NCI-H2029 (cell line): ENCODE measurements around the gene BCAS4.
"Not testable (repeated sequence)": the region's sequence is repeated elsewhere in the genome, so short reads cannot be mapped to it uniquely, and the experiment has no call there.

Experiments used
- DNase-seq: peaks from one replicate; lab custom pipeline; 2025; lab: John Stamatoyannopoulos, UW

BCAS4 gene, protein sequence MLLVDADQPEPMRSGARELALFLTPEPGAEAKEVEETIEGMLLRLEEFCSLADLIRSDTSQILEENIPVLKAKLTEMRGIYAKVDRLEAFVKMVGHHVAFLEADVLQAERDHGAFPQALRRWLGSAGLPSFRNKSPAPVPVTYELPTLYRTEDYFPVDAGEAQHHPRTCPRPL

DNA sequence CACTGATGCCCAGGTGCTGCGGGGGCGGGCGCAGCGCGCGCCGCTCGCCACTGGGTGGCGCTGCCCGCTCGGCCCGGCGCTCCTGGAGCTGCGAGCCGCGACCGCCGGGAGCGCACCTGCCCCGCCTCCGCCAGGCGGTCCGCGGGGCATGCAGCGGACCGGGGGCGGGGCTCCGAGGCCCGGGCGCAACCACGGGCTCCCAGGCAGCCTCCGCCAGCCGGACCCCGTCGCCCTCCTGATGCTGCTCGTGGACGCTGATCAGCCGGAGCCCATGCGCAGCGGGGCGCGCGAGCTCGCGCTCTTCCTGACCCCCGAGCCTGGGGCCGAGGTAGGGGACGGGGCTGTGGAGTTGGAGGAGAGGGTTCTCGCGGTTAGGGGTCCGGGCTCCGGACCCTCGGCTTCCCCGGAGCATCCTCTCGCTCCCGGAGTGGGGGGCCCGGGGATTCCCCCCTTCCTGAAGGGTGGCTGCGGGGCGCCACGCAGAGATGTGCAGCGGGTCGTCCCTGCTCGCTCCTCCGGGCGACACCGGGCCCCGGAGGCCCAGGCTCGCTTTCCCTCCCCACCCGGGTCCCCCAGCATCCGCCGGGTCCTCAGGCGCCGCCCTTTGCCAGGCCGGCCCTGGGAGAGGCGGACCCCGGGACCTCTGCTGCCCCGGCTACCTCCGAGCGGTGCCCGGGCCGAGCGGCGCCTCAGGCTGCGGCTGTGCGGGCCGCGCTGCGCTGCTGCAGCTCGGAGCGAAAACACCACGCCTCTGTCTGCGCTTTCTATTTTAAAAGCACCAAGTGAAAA is at the start of gene BCAS4:
Gene BCAS4 (plus strand): TSS at position 216 of the 789 bp plus-strand sequence. CDS start 23 bp downstream, at position 239.
- peak; percentile 49 for DNase-seq

DNA sequence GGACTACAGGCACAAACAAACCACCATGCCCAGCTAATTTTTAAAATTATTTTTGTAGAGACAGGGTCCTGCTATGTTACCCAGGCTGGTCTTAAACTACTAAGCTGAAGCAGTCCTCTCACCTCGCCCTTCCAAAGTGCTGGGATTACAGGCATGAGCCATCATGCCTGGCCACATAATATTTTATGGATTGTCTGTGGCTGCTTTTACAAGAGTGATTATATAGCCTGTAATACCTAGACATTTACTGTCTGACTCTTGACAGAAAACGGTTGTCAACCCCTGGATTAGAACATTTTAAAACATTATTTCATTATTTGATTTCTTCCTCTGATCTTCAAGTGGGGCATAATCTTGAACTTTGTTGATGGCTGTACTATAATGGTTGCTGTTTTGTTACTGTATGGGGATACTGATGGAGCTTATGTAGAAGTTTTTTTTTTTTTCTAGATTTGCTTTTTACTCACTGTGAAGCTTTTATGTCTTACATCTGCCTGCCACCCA is 49.2 kb upstream of the BCAS4 start:
- no peak for DNase-seq

DNA sequence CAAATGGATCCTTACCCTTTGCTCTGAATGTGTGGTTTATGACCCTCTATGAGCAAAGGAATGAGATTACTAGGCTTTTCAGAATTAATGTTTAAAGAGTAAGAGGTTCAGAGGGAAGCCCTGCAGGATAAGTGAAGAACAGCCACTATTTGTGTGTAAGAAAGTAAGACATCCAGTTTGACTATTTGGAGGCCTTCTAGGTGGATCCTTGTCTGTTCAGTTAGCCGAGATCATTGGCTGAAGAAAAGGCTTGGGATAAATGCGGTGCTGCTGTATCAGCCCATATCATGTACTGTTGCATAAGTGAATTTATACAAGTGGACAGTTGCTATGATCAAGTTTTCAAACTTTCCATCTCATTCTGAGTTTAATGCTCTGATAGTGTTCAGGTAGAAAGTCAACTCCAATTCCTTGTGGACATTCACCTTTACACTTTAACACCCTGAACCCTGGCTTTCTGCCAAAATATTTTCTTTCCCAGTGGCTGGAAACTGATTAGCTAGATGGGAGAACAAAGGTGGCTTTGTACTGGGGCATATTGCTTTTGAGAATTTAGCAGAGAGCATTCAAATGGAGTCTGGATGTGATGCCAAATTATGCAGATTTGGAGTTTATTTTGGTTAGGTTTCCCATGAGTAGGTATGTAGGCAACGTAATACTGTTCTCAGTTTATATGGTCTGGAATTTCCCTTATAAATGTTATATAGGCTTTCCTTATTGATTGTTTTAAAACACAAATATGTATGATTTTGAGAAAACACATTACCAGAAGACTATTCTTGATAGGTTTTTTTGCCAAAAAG is 48.5 kb upstream of the BCAS4 start:
- no peak for DNase-seq

DNA sequence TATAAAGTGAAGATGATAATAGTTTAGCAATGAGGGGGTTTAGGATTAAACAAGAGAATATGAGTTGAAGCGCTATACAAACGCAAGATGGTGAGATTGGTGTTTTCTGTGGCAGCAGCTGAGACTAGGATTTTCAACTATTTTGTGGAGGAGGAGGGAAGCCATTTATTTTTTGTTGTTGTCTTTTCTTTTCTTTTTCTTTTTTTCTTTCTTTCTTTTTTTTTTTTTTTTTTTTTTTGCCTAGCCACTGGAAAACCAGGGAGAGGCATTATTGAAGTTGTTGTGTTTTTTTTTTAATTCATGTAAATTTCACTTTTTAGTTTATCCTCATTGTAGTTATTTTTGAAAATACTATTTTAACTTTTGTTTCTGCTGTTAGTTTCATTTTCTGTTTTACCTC is 47.6 kb upstream of the BCAS4 start:
- no peak for DNase-seq

DNA sequence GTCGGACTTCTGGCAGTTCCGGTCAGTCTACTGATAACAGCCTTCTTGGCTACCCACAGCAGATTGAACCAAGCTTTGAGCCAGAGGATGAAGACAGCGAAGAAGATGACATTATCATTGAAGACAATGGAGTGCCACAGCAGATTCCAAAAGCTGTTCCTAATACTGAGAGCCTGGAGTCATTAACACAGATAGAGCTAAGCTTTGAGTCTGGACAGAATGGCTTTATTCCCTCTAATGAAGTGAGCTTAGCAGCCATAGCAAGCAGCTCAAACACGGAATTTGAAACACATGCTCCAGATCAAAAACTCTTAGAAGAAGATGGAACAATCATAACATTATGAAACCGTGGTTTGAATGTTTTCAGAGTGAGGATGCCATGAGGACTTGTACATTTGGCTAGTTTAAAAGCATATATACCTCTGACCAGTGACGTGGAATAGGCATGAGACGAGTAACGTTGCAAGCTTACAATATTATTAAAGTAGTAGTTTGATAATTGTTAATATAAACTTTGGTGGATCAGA is 44.7 kb upstream of the BCAS4 start:
- DNase-seq: no peak

DNA sequence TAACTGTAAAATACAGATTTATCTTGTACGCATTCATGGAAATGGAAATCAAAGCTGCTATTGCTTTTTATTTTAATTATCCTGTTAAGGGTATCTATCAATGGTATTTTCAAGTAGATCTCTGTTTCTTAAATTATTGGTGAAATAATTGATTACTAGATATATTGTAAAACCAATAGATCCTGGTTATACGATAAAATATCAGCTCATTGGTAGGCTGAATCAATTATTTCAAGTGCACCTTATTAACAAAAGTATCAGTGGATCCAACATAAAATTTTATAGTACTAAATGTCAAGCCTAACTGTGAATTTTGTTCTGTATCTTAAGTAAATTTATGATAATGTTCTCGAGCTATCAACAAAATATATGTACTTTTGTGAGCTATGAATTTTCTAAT is 41.7 kb upstream of the BCAS4 start:
- DNase-seq: no peak

DNA sequence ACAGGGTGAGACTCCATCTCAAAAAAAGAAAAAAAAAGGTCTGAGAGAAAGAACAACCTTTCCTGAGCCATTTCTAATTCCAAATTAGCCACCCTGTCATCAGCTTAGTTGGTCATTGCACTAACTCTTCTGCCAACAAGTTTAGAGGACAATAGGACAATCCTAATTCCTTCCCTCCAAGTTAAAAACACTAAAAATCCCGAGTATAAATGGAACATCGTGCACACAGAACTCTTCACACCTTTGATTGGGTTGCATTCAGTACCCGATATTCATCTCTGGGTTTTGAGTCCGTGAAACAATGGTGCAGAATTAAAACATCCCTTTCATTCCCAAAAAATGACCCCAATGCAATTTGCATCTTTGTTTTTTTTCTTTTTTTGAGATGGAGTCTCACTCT is 40.4 kb upstream of the BCAS4 start:
- no peak for DNase-seq

DNA sequence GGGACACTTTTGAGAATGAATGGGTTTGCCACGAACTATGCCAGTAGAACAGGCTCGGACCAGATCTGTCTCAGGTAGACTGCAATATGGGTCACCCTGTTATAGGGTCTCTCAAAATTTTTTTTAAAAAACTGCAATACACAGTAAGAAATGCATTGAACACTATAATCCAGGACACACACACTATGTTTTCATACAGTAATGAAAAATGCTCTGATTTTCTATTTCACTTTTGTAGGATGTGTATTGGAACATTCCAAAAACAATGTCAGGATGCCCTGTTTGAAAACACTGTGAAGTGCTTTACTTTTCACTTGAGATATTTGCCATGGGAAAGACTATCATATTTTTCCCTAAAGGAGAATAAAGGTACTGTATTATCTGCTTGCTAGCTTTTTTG is 38.4 kb upstream of the BCAS4 start:
- DNase-seq: no peak

DNA sequence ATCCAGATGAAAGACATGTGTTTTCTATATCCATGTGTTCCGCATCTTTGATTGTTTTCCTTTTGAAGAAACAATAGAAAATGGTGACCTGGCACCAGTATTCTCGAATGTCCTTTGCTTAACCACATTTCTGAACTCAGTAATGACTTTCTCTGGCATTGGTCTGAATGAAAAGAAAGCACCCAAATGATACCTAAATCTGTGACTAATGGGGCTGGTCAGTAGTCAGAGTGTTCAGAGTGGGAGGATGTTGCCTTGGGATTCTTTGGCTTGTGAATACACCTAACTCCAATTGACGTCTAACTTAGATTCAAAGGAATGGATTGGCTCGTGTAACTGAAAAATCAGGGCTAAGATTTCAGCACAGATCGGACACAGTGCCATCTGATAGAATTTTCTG is 36.4 kb upstream of the BCAS4 start:
- DNase-seq: no peak

DNA sequence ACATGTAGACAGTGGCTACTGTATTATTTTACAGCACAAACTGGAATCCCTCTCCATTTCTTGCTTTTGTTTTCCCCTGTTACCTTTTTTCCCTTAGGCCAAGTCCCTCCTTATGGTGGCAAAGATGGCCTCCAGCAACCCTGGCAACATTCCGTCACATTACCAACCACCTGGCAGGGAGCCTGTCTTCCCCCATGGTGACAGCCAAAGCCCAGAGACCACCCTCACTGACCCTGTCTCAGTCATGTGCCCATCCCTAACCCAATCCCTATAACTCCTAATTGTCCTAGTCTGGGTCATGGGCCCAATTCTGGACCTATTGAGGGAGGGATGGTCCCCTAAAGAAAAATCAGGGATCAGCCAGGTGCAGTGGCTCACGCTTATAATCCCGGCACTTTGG is 35.9 kb upstream of the BCAS4 start:
- DNase-seq: no peak

DNA sequence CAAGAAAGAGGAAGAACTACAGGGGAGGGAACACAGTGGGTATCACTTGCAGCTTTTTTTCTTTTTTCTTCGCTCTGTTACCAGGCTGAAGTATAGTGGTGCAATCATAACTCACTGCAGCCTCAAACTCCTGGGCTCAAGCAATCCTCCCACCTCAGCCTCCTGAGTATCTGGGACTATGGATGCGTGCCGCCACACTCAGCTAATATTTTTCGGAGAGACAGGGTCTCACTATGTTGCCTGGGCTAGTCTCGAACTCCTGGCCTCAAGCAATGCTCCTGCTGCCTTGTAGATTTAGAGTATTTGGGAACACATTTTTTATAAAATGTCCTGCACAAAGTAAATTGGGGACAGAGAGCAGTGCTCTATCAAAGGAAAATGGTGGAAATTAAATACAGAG is 35.2 kb upstream of the BCAS4 start:
- no peak for DNase-seq

DNA sequence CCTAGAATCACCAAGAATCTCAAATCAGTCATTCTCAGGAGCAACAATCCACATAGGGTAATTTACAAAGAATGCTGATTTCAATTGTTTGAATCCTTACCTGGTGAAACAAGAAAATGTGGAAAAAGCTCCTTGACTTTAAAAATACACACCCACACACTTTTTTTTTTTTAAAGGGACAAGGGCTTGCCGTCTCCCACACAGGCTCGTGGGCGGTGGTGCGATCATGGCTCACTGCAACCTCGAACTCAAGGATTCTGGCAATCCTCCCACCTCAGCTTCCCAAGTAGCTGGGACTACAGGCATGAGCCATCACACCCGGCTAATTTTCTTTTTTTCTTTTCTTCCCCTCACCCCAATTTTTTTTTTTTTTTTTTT is 32.8 kb upstream of the BCAS4 start:
- DNase-seq: no peak

DNA sequence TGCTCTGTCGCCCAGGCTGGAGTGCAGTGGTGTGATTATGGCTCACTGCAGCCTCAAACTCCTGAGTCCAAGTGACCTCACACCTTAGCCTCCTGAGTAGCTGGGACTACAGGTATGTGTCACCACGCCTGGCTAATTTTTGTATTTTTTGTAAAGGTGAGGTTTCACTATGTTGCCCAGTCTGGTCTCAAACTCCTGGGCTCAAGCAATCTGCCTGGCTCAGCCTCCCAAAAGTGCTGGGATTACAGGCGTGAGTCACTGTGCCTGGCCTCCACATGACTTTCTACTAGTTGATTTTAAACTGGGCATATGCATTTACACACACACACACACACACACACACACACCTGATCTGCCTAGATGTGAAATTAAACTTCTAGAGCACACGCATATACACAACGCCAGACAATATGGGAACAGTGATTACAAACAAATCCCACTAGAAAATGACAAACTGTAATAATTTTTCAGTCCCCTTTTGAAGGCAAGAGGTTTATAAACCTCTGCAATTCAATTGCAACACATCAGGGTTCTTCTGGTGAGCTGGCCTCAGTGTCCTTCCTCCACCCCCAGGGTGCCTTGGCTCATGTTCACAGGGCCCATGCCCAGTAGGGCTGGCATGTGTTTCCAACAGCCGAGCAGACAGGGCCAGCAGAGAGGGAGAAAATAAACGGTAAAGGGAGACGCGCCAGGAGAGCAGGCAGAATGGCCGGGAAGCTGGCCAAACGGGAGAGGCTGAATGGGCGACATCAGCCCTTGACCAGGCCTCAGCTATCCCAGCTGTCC is 32.2 kb upstream of the BCAS4 start:
- peak; percentile 37 for DNase-seq

DNA sequence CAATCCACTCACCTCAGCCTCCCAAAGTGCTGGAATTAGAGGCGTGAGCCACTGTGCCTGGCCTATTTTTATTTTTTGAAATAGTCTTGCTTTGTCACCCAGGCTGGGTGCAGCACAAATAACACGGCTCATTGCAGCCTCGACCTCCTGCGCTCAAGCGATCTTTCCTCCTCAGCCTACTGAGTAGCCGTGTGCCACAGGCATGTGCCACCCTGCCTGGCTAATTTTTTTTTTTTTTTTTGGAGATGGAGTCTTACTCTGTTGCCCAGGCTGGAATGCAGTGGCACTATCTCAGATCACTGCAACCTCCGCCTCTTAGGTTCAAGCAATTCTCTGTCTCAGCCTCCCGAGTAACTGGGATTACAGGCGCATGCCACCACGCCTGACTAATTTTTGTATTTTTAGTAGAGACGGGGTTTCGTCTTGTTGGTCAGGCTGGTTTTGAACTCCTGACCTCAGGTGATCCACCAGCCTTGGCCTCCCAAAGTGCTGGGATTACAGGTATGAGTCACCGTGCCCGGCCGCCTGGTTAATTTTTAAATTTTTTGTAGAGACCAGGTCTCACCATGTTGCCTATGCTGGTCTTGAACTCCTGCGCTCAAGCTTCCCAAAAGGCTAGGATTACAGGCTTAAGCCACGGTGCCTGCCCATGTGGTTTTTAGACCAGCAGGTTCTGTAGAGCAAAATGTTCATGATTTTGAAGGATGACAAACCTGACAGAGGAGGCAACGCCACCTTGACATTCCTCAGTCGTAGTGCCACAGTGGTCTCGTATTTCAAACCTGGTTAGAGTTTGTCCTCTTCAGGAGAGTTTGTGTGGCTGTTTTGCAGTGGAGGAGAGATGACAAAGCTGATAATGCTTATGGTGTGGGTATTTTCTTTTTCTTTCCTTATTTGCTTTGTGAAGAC is 31.1 kb upstream of the BCAS4 start:
- DNase-seq: peak; percentile 73

DNA sequence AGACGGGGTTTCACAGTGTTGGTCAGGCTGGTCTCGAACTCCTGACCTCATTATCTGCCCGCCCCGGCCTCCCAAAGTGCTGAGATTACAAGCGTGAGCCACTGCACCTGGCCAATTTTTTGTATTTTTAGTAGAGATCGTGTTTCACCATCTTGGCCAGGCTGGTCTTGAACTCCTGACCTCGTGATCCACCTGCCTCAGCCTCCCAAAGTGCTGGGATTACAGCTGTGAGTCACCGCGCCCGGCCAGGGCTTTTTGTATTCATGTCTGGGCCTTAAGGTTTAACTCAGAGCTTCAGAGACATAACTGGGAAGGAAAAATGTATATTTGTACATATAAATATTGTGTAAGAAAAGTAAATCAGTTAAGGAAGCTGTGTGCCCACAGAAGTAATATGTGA is 29.6 kb upstream of the BCAS4 start:
- not testable (repeated sequence) for DNase-seq

DNA sequence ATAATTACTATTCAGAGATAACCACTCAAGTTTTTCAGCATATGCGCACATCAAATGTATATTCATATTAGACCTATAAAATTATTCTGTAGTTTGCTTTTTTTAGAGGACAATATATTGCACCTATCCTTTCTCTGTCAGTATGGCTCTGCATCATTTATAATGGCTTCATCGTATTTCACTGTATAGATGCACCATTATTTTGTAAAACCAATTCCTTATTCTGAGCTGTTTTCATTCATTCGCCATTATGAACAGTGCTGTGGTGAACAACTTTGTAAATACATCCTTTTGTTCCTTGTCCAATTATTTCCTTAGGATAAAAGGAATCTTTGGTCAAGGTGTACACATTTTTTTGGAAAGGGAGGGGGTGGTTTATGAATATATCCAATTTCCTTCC is 29.2 kb upstream of the BCAS4 start:
- DNase-seq: no peak

DNA sequence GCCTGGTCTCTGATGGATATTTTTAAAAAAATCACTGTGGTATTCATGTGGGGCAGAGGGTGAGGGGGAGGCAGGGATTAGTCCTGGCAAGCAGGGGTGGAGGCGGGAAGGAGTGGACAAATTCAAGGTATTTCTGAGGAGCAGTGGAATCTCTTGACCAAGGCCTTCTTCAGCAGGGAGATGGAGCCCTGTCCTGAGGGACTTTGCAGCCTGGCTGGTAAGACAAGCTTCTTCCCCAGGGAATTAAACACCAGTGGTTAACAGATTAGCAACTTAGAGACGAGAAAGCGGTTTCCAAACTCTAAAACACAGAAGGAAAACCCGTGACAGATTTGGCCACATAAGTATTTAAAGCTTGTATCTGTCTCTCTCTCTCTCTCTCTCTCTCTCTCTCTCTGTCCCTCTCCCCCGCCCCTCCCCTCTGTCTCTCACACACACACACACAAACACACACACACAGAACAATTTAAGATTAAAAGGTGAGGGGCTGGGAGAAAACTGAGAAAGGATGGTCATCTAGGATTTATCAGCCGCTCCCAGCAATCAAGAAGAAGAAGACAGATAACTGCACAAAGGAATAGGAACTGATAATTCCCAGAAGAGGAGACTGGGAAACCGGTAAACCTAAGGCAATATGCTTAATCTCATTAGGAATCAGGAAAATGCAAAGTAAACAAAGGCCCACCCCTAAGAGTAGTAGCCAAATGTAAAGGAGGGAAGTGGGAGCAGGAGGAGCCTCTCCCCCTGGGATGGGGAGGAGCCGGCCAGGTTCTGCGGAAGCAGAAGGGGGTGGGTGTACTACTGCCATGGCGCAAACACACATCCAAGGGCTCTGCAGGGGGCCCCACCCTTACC is 27.7 kb upstream of the BCAS4 start:
- not testable (repeated sequence) for DNase-seq

DNA sequence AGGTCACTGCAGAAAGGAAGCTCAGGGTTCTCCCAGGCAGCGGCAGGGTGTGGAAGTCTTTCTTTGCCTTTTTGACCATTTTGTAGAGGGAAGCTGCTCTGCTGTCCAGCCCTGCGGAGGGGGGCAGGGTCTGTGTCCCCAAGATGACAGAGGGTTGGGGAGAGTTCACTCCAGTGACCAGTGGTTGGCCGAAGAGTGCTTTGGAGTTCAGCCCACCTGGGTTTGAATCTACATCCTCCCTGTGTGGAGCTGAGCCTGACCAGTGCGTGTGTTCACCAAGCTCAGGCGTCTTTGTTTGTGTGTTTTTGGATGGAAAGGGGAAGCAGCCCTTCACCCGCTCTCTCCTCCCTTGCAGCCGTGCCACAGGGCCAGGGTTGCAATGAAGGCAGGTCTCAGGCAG is 25.9 kb upstream of the BCAS4 start:
- DNase-seq: not testable (repeated sequence)

DNA sequence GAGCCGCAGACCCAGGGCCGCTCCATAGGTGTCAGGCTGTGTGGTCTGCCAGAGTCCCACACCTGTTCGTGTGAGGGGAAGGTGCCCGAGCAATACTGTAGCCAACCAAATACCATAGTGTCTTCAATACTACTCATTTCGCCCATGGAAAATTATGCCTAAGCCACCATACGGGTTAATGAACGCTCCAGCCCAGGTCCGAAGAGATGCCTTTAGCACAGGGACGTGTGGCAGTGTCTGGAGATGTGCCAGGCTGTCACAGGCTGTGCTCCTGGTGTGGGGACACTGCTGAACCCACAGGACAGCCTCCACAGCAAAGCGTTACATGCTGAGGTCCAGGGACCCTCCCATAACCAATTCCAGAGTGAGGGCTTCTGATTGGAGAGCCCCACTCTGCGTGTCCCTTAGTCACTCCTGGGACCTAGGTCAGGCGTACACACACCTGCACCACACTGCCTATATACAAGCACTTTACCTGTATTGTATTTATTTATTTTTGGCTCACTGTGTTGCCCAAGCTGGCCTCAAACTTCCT is 25.2 kb upstream of the BCAS4 start:
- not testable (repeated sequence) for DNase-seq
